Pancreas (tissue), 10 donors: ENCODE data around the gene PCGF2. TPM values are rescaled to one million over a fixed set of nuclear protein-coding genes. Genes with fewer than 3 reads are reported as not detected.

Source experiments
- ATAC-seq, 4 donors: fragments of 200-7000 bp; cut with Tn5 transposase; one replicate each; pipeline versions ENCODE4 v1.8.0 to v1.9.1; 2020; ENCODE audit warnings: mild to moderate bottlenecking in 4 of 4, moderate library complexity in 4 of 4
- DNase-seq, 6 donors: peaks; one replicate each; pipeline ENCODE4 v3.0.0-alpha.2; 2020
- FAIRE-seq: peaks from 2 replicates; lab custom pipeline; 2012; peaks lifted over from hg19 to GRCh38; lab: Jason Lieb, UNC
- H3K27ac ChIP-seq, 4 donors: fragments of 200-600 bp; sonication (generic); 1 replicate in 3 of 4; 2 replicates in 1 of 4; pipeline versions ENCODE4 v1.5.0 to v1.8.0; 2020
- H3K27me3 ChIP-seq, 4 donors: fragments of 200-600 bp; one replicate each; pipeline ENCODE4 v1.8.0; 2021
- H3K36me3 ChIP-seq, 3 donors: fragments of 200-600 bp; sonication (generic) in 1 of 3; one replicate each; pipeline versions ENCODE4 v1.5.0 to v1.8.0; 2020 to 2021
- H3K4me1 ChIP-seq, 3 donors: fragments of 200-600 bp; one replicate each; pipeline ENCODE4 v1.8.0; 2021
- H3K4me3 ChIP-seq, 4 donors: fragments of 200-600 bp; sonication (generic) in 2 of 4; one replicate each; pipeline versions ENCODE4 v1.5.0 to v1.8.0; 2020 to 2021
- H3K9me3 ChIP-seq, 4 donors: fragments of 200-600 bp; one replicate each; pipeline ENCODE4 v1.8.0; 2021
- CTCF ChIP-seq, 4 donors: fragments of 200-600 bp; sonication (generic) in 3 of 4; IDR thresholded peaks; one replicate each; pipeline versions ENCODE4 v1.5.0 to v1.8.0; 2021; ENCODE audit warnings: antibody characterized with exemption in 4 of 4
- WGBS, 2 donors: extraction: QIAGEN DNeasy Blood & Tissue Kit; methylation state at CpG; one replicate each; pipeline ENCODE4 v1.1.7; 2013; 5-methylcytosine and 5-hydroxymethylcytosine counted together
- intact Hi-C, 3 donors: fragments of 100-400 bp; cut with DNase I; formaldehyde crosslinking; loops; one replicate each; pipeline versions ENCODE4 v1.11.1 to v1.14.2; 2022
- polyA plus RNA-seq, 2 donors: library from polyadenylated mRNA; stranded (reverse); fragments of 200-250 nt; gene quantifications; one replicate each; pipeline ENCODE4 v1.2.3, GENCODE V29; 2013
- total RNA-seq, 6 donors: library from RNA; stranded (reverse); fragmentation: NEBNext Ultra II Directional in 4 of 6; extraction: Animal tissue kit (Norgen Biotek cat#: 25700) in 4 of 6; gene quantifications; one replicate each; pipeline versions ENCODE4 v1.2.1 to v1.2.4, GENCODE V29; 2021 to 2023
- donor health status: healthy with polysubstance abuse.
- donor health status: DM: no; HTN: no; CAD: no; lungs with moderate emphysema.
- donor health status: DM: no; HTN: no; CAD: no.
- donor health status: control.
- donor health status: control.
- donor health status: Bipolar disorder and iron deficiency.
- donor health status: DM: yes; HTN: yes; CAD: no.
- donor health status: DM: no; HTN: no; CAD: no.
- donor health status: DM: no; HTN: no; CAD: no.
- donor health status: DM: yes; HTN: yes; CAD: no.

Gene PCGF2
- 10 to 100 TPM; 12.9 to 25.2 (median 21.1) TPM for total RNA-seq
- polyA plus RNA-seq, result 10 to 100 TPM; 39.2 to 39.6 TPM

DNA sequence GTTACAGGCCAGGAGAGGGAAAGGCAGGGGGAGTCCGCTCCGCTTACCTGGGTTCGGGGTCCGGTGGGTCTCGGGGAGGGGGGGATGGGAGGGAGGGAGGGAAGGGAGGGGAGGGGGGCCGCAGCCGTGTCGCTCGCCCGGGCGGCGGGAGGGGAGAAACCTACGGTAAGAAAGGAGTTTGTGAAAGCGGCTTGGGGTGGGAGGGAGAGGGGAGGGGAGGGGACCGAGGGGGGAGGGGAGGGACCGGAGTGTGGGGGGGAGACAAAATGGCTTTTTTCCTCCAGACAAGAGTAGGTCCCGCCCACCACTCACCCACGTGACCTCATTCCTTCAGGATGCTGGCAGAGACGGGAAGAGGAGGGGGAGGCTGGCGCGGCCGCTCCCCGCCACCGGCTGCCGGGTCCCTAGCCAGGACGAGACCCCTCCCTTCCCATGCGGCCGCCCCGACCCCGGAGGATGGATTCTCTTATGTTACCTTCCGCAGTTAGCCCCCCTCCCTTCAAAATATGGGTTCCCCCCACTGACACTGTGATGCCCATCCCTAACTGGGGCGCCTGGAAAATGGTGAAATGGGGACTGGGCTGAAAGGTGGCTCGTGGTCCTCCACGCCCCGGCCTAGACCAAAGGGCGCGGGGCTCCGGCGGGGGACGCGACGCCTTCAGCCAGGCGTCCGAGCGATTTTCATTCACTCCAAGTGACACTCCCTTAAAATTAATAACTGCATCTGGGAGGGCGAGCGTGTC, at the start of gene PCGF2:
Gene PCGF2, minus strand, starts transcription at position 188 of the 743 bp plus-strand sequence. CDS start 7,934 bp downstream, outside the sequence.
- Histone ChIP-seq H3K27ac (peak within 1 kb of the TSS; percentile 61 to 85 (median 75)), H3K4me1 (peaks cover 8 to 16% (median 9%) of the 10 kb centered on the region in 3 donors), H3K36me3 (no peaks in the 10 kb centered on the region), H3K9me3 (no peaks in the 10 kb centered on the region), H3K27me3 (no peaks in the 10 kb centered on the region), H3K4me3 (peak within 1 kb of the TSS; percentile 78 to 84 (median 80))
- TF ChIP-seq CTCF (IDR thresholded peaks at IDR 0.05), result no peak
- ATAC-seq (peak; percentile 43 to 51 (median 46)), DNase-seq (peak; percentile 81 to 93 (median 87)), FAIRE-seq (no peak)
- WGBS, 2 donors, result 1% methylated on average over 29 to 45 of the region's 47 CpGs
- intact Hi-C loops, result no loop called here

DNA sequence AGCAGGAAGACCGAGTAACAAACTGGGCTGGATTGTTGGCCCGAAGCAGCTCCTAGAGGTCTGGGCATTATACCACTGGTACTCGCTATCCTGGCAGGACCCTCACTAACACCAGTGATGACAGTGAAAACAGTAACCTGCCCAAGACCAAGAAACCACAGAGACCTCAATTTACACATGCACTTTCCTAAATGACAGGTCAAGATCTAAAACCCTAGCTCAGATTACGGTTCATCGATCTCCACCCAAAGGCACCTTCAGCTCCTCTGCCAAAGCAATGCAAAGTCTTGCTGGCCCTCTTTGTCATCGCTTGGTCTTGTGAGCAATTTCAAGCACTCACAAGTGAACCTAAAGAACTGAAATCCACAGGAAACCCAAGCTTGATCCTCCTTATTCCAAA, 49.7 kb upstream of the PCGF2 start:
- intact Hi-C loops, result no loop called here

GRCh38 chr17:38797158-38797490, 49.0 kb upstream of the PCGF2 start:
- ATAC-seq, result no peak
- intact Hi-C loops, result no loop called here
- H3K9me3 ChIP-seq, result no peaks in the 10 kb centered on the region
- WGBS, 2 donors, result 74 to 83% methylated on average over 5 of the region's 5 CpGs
- FAIRE-seq, result no peak
- TF ChIP-seq CTCF (IDR thresholded peaks at IDR 0.05), result no peak
- peaks cover 6 to 29% (median 16%) of the 10 kb centered on the region in 3 donors for H3K4me1 ChIP-seq
- no peaks in the 10 kb centered on the region for H3K27me3 ChIP-seq
- no peak for DNase-seq
- H3K4me3 ChIP-seq, result no peak overlapping the region
- H3K27ac ChIP-seq, result no peak overlapping the region
- peaks cover 0 to 7% (median 0%) of the 10 kb centered on the region in 3 donors for H3K36me3 ChIP-seq

More for the DNA sequence above, 49.7 kb upstream of the PCGF2 start:
- DNase-seq (no peak), ATAC-seq (no peak), FAIRE-seq (no peak)
- no peaks in the 10 kb centered on the region for H3K27me3 ChIP-seq
- peak overlapping the region in 1 of 4 donors; percentile 89 for H3K4me3 ChIP-seq
- TF ChIP-seq CTCF (IDR thresholded peaks at IDR 0.05), result no peak
- peaks cover 0 to 14% (median 0%) of the 10 kb centered on the region in 3 donors for H3K36me3 ChIP-seq
- no peak overlapping the region for H3K27ac ChIP-seq
- 81 to 87% methylated on average over 6 of the region's 6 CpGs for WGBS, 2 donors
- peaks cover 6 to 29% (median 16%) of the 10 kb centered on the region in 3 donors for H3K4me1 ChIP-seq
- H3K9me3 ChIP-seq, result no peaks in the 10 kb centered on the region

- Histone ChIP-seq H3K9me3 (no peaks in the 10 kb centered on the region), H3K4me1 (peaks cover 6 to 29% (median 16%) of the 10 kb centered on the region in 3 donors), H3K27me3 (no peaks in the 10 kb centered on the region), H3K4me3 (no peak overlapping the region), H3K36me3 (peaks cover 0 to 2% (median 0%) of the 10 kb centered on the region in 3 donors), H3K27ac (no peak overlapping the region)
- FAIRE-seq (no peak), DNase-seq (no peak), ATAC-seq (no peak)
- 49 to 55% methylated on average over 5 of the region's 5 CpGs for WGBS, 2 donors
- intact Hi-C loops, result no loop called here
- no peak for TF ChIP-seq CTCF (IDR thresholded peaks at IDR 0.05)
Observed at GRCh38 chr17:38796451-38797157, 48.5 kb upstream of the PCGF2 start.
